Measurements from ENCODE around the gene RHO. TPM values are rescaled to one million over a fixed set of nuclear protein-coding genes. Genes with fewer than 3 reads are reported as not detected.

The RHO gene
- total and polyA plus RNA-seq, 4 donors, result 0.06 TPM; not detected in 3

GRCh38 chr3:129569856-129570255, 41.4 kb downstream of the RHO start:
- Histone ChIP-seq H3K4me3 (ENCODE audit: low read depth, low read length) (no peak overlapping the region), H3K27me3 (ENCODE audit: control insufficient read depth, insufficient read depth, low read length) (no peaks in the 10 kb centered on the region), H3K4me1 (ENCODE audit: control insufficient read depth, insufficient read depth, low read length) (peaks cover 12% of the 10 kb centered on the region), H3K27ac (ENCODE audit: low read depth, low read length) (no peak overlapping the region), H3K9me3 (ENCODE audit: control insufficient read depth, insufficient read depth, low read length) (no peaks in the 10 kb centered on the region), H3K36me3 (ENCODE audit: control insufficient read depth, insufficient read depth, low read length) (peaks cover 48% of the 10 kb centered on the region)
- no peak for DNase-seq (ENCODE audit: low read depth in 4 of 6, low spot score in 6 of 6)
- 100% methylated on average over 1 of the region's 7 CpGs for WGBS (ENCODE audit: insufficient coverage)

- peaks cover 17% of the 10 kb centered on the region for H3K4me1 ChIP-seq (ENCODE audit: control insufficient read depth, insufficient read depth, low read length)
- no peak overlapping the region for H3K4me3 ChIP-seq (ENCODE audit: low read depth, low read length)
- no peak for DNase-seq (ENCODE audit: low read depth in 4 of 6, low spot score in 6 of 6)
- peaks cover 48% of the 10 kb centered on the region for H3K36me3 ChIP-seq (ENCODE audit: control insufficient read depth, insufficient read depth, low read length)
- no peaks in the 10 kb centered on the region for H3K27me3 ChIP-seq (ENCODE audit: control insufficient read depth, insufficient read depth, low read length)
- H3K9me3 ChIP-seq (ENCODE audit: control insufficient read depth, insufficient read depth, low read length), result no peaks in the 10 kb centered on the region
- no peak overlapping the region for H3K27ac ChIP-seq (ENCODE audit: low read depth, low read length)
- WGBS (ENCODE audit: insufficient coverage), result 96% methylated on average over 21 of the region's 22 CpGs
Observed at GRCh38 chr3:129571605-129572547, 43.4 kb downstream of the RHO start.

- Histone ChIP-seq H3K27me3 (ENCODE audit: control insufficient read depth, insufficient read depth, low read length) (no peaks in the 10 kb centered on the region), H3K4me1 (ENCODE audit: control insufficient read depth, insufficient read depth, low read length) (peaks cover 18% of the 10 kb centered on the region), H3K27ac (ENCODE audit: low read depth, low read length) (no peak overlapping the region), H3K36me3 (ENCODE audit: control insufficient read depth, insufficient read depth, low read length) (peaks cover 50% of the 10 kb centered on the region), H3K4me3 (ENCODE audit: low read depth, low read length) (no peak overlapping the region), H3K9me3 (ENCODE audit: control insufficient read depth, insufficient read depth, low read length) (no peaks in the 10 kb centered on the region)
- DNase-seq (ENCODE audit: low read depth in 4 of 6, low spot score in 6 of 6), result no peak
- WGBS (ENCODE audit: insufficient coverage), result 84% methylated on average over 18 of the region's 18 CpGs
Observed at GRCh38 chr3:129572603-129573002, 44.2 kb downstream of the RHO start.

GRCh38 chr3:129573493-129573892, 45.1 kb downstream of the RHO start:
- peaks cover 56% of the 10 kb centered on the region for H3K36me3 ChIP-seq (ENCODE audit: control insufficient read depth, insufficient read depth, low read length)
- no peak for DNase-seq (ENCODE audit: low read depth in 4 of 6, low spot score in 6 of 6)
- H3K27me3 ChIP-seq (ENCODE audit: control insufficient read depth, insufficient read depth, low read length), result no peaks in the 10 kb centered on the region
- H3K4me3 ChIP-seq (ENCODE audit: low read depth, low read length), result no peak overlapping the region
- no peaks in the 10 kb centered on the region for H3K9me3 ChIP-seq (ENCODE audit: control insufficient read depth, insufficient read depth, low read length)
- H3K27ac ChIP-seq (ENCODE audit: low read depth, low read length), result no peak overlapping the region
- WGBS (ENCODE audit: insufficient coverage), result 94% methylated on average over 14 of the region's 14 CpGs
- peaks cover 26% of the 10 kb centered on the region for H3K4me1 ChIP-seq (ENCODE audit: control insufficient read depth, insufficient read depth, low read length)

- WGBS (ENCODE audit: insufficient coverage), result 93% methylated on average over 24 of the region's 24 CpGs
- DNase-seq (ENCODE audit: low read depth in 4 of 6, low spot score in 6 of 6), result no peak
- Histone ChIP-seq H3K27me3 (ENCODE audit: control insufficient read depth, insufficient read depth, low read length) (no peaks in the 10 kb centered on the region), H3K4me1 (ENCODE audit: control insufficient read depth, insufficient read depth, low read length) (peaks cover 26% of the 10 kb centered on the region), H3K9me3 (ENCODE audit: control insufficient read depth, insufficient read depth, low read length) (no peaks in the 10 kb centered on the region), H3K36me3 (ENCODE audit: control insufficient read depth, insufficient read depth, low read length) (peaks cover 61% of the 10 kb centered on the region), H3K4me3 (ENCODE audit: low read depth, low read length) (no peak overlapping the region), H3K27ac (ENCODE audit: low read depth, low read length) (no peak overlapping the region)
Observed at GRCh38 chr3:129574206-129574605, 45.8 kb downstream of the RHO start.

GRCh38 chr3:129575233-129575996, 47.0 kb downstream of the RHO start:
- Histone ChIP-seq H3K4me1 (ENCODE audit: control insufficient read depth, insufficient read depth, low read length) (peaks cover 26% of the 10 kb centered on the region), H3K27ac (ENCODE audit: low read depth, low read length) (no peak overlapping the region), H3K9me3 (ENCODE audit: control insufficient read depth, insufficient read depth, low read length) (no peaks in the 10 kb centered on the region), H3K27me3 (ENCODE audit: control insufficient read depth, insufficient read depth, low read length) (no peaks in the 10 kb centered on the region), H3K4me3 (ENCODE audit: low read depth, low read length) (no peak overlapping the region), H3K36me3 (ENCODE audit: control insufficient read depth, insufficient read depth, low read length) (peaks cover 60% of the 10 kb centered on the region)
- no peak for DNase-seq (ENCODE audit: low read depth in 4 of 6, low spot score in 6 of 6)
- WGBS (ENCODE audit: insufficient coverage), result 84% methylated on average over 12 of the region's 19 CpGs

- Histone ChIP-seq H3K27ac (ENCODE audit: low read depth, low read length) (no peak overlapping the region), H3K36me3 (ENCODE audit: control insufficient read depth, insufficient read depth, low read length) (peaks cover 56% of the 10 kb centered on the region), H3K27me3 (ENCODE audit: control insufficient read depth, insufficient read depth, low read length) (no peaks in the 10 kb centered on the region), H3K9me3 (ENCODE audit: control insufficient read depth, insufficient read depth, low read length) (no peaks in the 10 kb centered on the region), H3K4me1 (ENCODE audit: control insufficient read depth, insufficient read depth, low read length) (peaks cover 26% of the 10 kb centered on the region), H3K4me3 (ENCODE audit: low read depth, low read length) (no peak overlapping the region)
- no peak for DNase-seq (ENCODE audit: low read depth in 4 of 6, low spot score in 6 of 6)
- WGBS (ENCODE audit: insufficient coverage), result 67% methylated on average over 10 of the region's 10 CpGs
Observed at GRCh38 chr3:129575997-129576384, 47.6 kb downstream of the RHO start.

GRCh38 chr3:129576514-129577352, 48.3 kb downstream of the RHO start:
- WGBS (ENCODE audit: insufficient coverage), result 78% methylated on average over 16 of the region's 18 CpGs
- Histone ChIP-seq H3K27ac (ENCODE audit: low read depth, low read length) (no peak overlapping the region), H3K4me3 (ENCODE audit: low read depth, low read length) (no peak overlapping the region), H3K27me3 (ENCODE audit: control insufficient read depth, insufficient read depth, low read length) (no peaks in the 10 kb centered on the region), H3K9me3 (ENCODE audit: control insufficient read depth, insufficient read depth, low read length) (no peaks in the 10 kb centered on the region), H3K36me3 (ENCODE audit: control insufficient read depth, insufficient read depth, low read length) (peaks cover 49% of the 10 kb centered on the region), H3K4me1 (ENCODE audit: control insufficient read depth, insufficient read depth, low read length) (peaks cover 26% of the 10 kb centered on the region)
- DNase-seq (ENCODE audit: low read depth in 4 of 6, low spot score in 6 of 6), result no peak

GRCh38 chr3:129577366-129577765, 48.9 kb downstream of the RHO start:
- no peaks in the 10 kb centered on the region for H3K9me3 ChIP-seq (ENCODE audit: control insufficient read depth, insufficient read depth, low read length)
- no peak overlapping the region for H3K4me3 ChIP-seq (ENCODE audit: low read depth, low read length)
- 29% methylated on average over 10 of the region's 17 CpGs for WGBS (ENCODE audit: insufficient coverage)
- peak in 2 of 6 donors; percentile 69 to 75 for DNase-seq (ENCODE audit: low read depth in 4 of 6, low spot score in 6 of 6)
- H3K27me3 ChIP-seq (ENCODE audit: control insufficient read depth, insufficient read depth, low read length), result no peaks in the 10 kb centered on the region
- H3K36me3 ChIP-seq (ENCODE audit: control insufficient read depth, insufficient read depth, low read length), result peaks cover 55% of the 10 kb centered on the region
- peaks cover 30% of the 10 kb centered on the region for H3K4me1 ChIP-seq (ENCODE audit: control insufficient read depth, insufficient read depth, low read length)
- H3K27ac ChIP-seq (ENCODE audit: low read depth, low read length), result no peak overlapping the region
